ELR (cell line): ENCODE data around the gene RBM22.

Experiments used
- DNase-seq: peaks from one replicate; pipeline ENCODE4 v3.0.0-alpha.2; 2015; ENCODE audit warnings: low read depth

Gene RBM22

DNA sequence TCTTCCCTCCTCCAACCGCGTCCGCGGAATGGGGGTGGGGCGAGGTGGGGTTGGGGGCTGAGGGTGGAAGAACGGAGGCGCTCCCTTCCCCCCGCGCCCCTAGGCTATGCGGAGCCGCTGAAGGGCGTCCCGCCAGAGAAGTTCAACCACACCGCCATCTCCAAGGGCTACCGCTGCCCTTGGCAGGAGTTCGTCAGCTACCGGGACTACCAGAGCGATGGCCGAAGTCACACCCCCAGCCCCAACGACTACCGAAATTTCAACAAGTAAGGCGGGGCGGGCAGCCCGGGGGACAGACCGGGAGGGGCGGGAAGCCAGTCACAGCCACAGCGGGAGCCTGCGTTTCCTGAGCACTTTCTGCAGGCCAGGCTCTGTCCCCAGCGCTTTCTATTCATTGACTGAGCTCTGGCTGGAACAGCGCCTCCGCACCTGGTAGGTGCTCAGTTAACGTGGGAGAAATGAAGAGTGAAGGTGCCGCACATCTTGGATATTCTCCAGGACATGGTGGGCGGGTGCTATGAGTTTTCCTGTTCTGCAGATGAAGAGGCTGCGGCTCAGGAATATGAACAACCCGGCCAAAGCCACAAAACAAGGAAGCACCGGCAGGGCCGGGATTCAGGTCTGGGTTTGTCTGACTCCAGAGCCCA, 28.5 kb downstream of the RBM22 start:
- DNase-seq, result peak; percentile 52

GRCh38 chr5:150671509-150672236, 29.2 kb downstream of the RBM22 start:
- DNase-seq, result no peak

DNA sequence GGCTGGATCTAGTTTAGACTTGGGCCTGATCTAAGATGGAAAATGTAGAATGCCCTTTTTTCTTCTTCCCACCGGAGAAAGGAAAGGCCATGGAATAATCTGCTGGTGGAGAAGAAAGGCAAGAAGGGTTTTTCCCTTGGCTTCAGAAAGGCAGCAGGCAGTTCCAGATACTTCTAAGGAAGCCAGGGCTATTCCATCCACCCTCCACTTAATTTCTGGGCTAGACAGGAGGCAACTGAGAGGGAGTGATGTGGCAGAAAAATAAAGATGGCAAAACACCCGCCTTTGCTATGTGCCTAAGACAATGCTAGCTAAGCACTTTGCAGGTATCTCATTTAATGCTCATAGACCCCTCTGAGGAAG, 29.9 kb downstream of the RBM22 start:
- DNase-seq, result no peak

- no peak for DNase-seq
Observed at GRCh38 chr5:150670275-150670947, 30.5 kb downstream of the RBM22 start.

- DNase-seq, result no peak
Observed at GRCh38 chr5:150665044-150665443, 35.8 kb downstream of the RBM22 start.

GRCh38 chr5:150663936-150664335, 36.9 kb downstream of the RBM22 start:
- DNase-seq, result no peak

DNA sequence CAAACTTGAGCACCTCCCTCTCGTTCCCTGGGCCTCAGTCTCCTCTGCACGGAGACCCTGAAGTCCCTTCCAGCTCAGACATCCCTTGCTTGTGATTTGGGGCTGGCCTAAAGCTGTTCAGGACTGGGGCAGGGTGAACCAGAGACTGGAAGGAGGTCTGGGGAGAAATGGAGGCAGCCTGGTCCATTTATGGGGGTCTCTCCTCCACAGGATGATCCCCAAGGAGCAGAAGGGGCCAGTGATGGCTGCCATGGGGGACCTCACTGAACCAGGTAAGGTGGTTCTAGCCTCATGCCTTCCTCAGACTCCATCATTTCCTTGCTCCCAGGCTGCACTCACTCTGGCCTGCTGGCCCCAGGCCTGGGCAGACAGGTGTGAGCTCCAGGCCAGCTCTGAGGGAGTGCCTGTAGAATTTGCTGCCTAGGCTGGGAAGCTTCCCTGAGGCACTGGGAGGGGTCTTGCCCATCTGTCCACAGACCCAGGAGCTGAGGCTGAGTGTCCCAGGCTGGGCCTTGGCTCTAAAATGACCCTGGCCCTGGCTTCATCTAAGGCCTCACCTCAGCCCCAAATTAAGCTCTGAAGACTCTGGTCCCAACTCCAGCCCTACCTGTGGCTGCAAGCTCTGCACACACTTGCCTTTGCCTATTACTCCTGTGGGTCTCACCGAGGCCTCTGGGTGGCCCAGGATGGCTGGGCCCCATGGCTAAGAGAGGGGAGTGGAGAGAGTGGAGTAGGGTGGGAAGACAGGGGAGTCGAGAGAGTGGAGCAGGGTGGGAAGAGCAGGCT, 37.9 kb downstream of the RBM22 start:
- no peak for DNase-seq

DNA sequence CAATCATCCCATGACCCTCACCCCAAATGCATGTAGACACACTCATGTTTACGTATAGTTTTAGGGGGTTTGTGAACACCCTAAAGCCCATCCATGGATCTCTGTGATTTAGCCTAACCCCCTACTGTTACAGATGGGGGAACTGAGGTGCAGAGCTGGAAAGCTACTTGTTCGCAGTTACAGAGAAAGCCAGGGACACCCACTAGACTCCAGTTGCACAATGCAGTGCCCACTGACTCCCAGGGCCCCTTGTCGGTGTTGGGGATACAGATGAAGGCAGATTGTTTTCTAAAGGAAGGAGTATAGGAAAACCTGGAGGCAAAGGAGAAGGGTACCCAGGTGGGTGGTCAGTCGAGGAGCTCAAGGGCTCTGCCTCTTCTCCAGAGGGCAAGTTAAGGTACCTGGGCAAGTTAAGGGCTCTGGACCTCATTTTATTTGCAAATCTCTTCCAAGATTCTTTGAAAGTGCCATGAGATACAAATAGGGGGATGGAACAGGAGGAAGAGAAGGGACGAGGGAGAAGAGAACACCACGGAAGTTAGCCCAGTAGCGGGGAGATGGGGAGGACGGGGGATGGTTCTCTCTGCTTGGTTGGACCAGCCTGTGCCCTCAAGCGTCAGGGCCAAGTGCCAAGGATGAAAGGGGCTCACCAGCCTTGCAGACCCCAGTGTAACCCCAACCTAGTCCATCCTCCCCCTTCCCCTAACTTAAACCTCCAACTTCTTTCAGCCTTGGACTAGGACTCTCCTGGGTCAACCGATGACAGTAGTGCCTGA, 38.9 kb downstream of the RBM22 start:
- no peak for DNase-seq

DNA sequence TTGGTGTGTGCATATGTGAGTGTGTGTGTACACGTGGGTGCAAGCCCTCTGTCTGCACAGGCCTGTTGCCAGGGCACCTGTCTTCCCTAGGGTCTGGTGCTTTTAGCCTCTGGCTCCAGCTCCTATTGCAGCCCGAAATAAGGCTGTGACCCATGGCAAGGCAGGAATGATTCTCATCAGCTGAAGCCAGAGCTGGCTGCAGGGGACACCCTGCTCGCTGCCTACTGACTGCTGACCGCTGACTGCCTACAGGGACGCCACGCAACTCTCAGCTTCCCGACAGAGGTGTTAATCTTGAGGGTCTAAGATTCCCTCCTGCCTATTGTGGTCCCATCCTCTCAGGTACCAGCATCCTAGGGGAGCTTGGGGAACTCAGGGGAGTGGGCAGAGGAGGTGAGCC, 39.8 kb downstream of the RBM22 start, which contains the start of gene MYOZ3:
Gene MYOZ3 (plus strand): TSS at position 166 of the 400 bp plus-strand sequence. CDS start 1,691 bp downstream, outside the sequence.
- DNase-seq, result no peak

- DNase-seq, result no peak
Observed at GRCh38 chr5:150660108-150660831, 40.6 kb downstream of the RBM22 start.

- DNase-seq, result no peak
Observed at GRCh38 chr5:150659360-150660107, 41.3 kb downstream of the RBM22 start.

DNA sequence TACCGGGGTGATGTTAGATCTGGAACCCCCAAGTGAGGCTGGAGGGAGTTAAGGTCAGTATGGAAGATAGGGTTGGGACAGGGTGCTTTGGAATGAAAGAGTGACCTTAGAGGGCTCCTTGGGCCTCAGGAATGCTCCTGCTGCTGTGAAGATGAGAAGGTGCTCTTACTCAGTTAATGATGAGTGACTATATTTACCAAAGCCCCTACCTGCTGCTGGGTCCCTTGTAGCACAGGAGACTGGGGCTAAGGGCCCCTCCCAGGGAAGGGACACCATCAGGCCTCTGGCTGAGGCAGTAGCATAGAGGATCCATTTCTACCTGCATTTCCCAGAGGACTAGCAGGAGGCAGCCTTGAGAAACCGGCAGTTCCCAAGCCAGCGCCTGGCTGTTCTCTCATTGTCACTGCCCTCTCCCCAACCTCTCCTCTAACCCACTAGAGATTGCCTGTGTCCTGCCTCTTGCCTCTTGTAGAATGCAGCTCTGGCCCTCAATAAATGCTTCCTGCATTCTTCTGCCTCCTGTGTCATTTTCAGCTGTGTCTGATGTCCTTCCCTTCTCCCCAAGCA, 42.1 kb downstream of the RBM22 start:
- DNase-seq, result no peak

DNA sequence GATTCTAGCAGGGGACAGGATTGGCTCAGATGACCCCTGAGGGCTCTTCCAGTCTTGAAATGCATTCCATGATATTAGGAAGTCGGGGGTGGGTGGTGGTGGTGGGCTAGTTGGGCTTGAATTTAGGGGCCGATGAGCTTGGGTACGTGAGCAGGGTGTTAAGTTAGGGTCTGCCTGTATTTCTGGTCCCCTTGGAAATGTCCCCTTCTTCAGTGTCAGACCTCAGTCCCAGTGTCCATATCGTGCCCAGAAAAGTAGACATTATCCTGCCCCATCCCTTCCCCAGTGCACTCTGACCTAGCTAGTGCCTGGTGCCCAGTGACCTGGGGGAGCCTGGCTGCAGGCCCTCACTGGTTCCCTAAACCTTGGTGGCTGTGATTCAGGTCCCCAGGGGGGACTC, 42.7 kb downstream of the RBM22 start:
- no peak for DNase-seq

GRCh38 chr5:150656191-150657132, 44.4 kb downstream of the RBM22 start:
- DNase-seq, result peak; percentile 65

GRCh38 chr5:150655221-150655620, 45.6 kb downstream of the RBM22 start:
- no peak for DNase-seq

DNA sequence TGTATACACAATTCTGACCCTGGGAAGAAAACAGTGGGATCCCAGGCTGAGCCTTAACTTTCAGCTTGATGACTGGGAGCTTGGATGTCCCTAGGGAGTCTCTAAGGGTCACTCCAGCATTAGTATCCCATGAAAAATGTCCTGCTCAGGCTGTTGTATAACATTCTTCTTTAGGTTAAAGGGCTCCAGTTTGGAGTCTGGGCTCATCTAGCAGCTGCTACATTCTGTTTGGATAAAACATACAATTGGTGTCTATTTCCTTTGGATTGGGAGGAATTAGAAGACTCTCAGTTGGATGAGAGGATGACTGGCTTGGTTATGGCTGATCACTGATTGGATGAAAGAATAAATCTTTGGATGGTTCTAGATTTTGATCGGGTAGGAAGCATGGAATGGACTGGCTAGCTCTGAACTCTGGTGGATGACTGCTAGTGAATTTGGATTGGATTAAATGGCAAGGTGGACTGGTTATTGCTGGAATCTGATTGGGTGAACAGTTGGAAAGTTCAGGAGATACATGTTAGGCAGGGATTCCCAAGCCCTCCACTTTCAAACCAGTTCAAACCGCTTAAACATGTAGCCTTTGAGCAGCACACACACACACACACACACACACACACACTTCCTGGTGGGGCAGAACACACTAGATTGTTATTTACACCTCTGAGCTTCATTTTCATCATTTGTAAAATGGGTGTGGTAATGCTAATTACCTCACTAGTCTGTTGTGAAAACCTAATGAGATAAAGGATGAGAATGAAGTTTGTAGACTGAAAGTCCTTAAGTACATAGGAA, 46.9 kb downstream of the RBM22 start:
- DNase-seq, result no peak

DNA sequence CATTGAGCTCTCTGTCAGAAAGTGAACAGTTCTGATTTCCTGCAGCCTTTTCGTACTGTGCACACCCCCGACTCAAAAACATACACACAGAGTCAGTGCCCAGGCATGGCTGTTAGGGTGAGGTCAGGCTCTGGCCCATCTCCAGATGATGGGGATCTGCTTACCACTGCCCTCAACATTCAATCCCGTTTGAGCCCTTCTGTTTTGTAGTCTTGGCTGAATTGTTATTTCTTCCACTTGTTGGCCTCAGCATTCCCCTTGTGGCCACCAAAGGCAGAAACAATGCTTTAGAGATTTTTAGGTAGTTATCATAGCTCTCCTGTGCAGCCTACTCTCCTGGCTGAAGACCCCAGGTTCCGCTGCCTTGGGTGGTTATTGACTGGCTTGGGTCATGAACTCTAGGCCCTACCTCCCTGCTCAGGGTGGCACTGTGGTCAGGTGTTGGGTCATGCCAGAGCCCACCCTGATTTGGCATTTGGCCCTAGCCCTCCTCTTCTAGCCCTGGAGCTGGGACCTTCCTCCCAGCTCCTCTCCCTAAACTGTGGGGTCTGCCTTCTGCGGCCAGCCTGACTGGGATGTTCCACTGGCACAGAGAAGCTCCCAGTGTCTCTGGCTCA, 47.6 kb downstream of the RBM22 start:
- DNase-seq, result peak; percentile 55
